GM21447 (cell line): ENCODE results near the gene SRCIN1.
"Not testable (repeated sequence)": the region's sequence is repeated elsewhere in the genome, so short reads cannot be mapped to it uniquely, and the experiment has no call there.

Experiments used
- ATAC-seq: cut with Tn5 transposase; IDR thresholded peaks from one replicate; pipeline ENCODE4 v1.9.1; 2021; ENCODE audit not compliant: unreplicated experiment

SRCIN1 gene

GRCh38 chr17:38605841-38606645 is at the start of gene SRCIN1:
TSS of gene SRCIN1 (minus strand) at chr17:38605952. CDS start at chr17:38605705, 247 bp downstream.
- no peak for ATAC-seq

GRCh38 chr17:38654411-38655398 is 49.0 kb upstream of the SRCIN1 start:
- ATAC-seq = peak; percentile 79

- no peak for ATAC-seq
Observed at GRCh38 chr17:38653679-38654078, 47.9 kb upstream of the SRCIN1 start.

DNA sequence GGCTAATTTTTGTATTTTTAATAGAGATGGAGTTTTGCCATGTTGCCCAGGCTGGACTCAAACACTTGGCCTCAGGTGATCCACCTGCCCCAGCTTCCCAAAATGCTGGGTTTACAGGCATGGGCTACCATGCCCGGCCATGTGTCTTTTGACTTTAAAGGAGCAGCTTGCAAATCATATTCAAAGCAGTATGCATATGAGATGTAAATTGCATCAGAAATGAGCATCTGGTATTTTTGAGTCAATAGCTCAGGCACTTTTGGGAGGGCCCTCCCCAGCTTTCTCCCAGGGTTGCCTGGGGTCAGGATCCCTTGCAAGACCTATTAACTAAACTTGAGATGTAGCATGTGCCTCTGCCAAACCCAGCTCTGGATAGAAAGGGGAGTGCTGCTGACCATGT is 47.5 kb upstream of the SRCIN1 start:
- no peak for ATAC-seq

DNA sequence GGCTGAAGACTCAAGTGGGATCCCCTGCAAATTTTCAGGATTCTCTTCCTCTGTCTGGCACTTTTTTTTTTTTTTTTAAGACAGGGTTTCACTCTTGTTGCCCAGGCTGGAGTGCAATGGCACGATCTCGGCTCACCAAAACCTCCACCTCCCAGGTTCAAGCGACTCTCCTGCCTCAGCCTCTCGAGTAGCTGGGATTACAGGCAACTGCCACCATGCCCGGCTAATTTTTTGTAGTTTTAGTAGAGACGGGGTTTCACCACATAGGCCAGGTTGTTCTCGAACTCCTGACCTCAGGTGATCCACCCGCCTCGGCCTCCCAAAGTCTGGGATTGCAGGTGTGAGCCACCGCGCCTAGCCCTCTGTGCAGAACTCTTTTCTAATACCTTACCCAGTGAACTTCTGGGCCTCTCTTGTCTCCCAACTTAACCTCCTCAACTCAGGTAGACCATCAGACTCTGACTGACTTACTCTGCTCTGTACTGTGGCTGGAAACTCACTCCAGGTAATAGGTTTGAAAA is 45.0 kb upstream of the SRCIN1 start:
- ATAC-seq = not testable (repeated sequence)

GRCh38 chr17:38637951-38638350 is 32.2 kb upstream of the SRCIN1 start:
- ATAC-seq = no peak

GRCh38 chr17:38636054-38636453 is 30.3 kb upstream of the SRCIN1 start:
- ATAC-seq = no peak

- ATAC-seq = no peak
Observed at GRCh38 chr17:38632334-38632733, 26.6 kb upstream of the SRCIN1 start.

DNA sequence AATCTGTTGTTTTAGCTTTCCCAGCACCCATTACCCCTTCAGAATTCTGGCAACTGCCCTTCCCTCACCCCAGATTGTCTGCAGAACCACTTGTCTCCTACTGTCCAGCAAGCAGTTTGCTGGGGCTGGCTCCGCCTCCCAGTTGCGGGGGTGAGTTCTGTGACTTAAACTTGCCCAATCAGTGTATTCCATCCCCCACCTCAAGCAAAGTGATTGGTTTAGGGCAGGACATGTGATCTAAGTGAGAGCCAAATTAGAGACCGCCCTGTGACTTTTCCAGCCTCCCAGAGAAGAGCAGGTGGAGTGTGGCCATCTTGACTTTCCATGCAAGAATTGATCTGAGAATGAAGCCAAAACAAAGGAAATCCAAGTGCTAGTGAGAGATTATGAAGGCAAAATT is 22.7 kb upstream of the SRCIN1 start:
- ATAC-seq = no peak

DNA sequence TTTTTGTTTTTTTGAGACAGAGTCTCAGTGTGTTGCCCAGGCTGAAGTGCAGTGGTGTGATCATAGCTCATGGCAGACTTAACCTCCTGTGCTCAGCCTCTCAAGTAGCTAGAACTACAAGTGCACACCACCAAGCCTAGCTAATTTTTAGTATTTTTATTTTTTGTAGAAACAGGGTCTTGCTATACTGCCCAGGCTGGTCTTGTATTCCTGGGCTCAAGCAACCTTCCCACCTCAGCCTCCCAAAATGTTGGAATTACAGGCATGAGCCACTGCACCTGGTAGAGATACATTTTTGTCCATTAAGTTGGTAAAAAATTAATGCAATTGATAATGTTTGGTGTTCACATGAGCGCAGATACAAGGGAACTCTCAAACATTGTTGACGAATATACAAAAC is 22.2 kb upstream of the SRCIN1 start:
- ATAC-seq = no peak

- not testable (repeated sequence) for ATAC-seq
Observed at GRCh38 chr17:38626606-38627226, 21.0 kb upstream of the SRCIN1 start.

DNA sequence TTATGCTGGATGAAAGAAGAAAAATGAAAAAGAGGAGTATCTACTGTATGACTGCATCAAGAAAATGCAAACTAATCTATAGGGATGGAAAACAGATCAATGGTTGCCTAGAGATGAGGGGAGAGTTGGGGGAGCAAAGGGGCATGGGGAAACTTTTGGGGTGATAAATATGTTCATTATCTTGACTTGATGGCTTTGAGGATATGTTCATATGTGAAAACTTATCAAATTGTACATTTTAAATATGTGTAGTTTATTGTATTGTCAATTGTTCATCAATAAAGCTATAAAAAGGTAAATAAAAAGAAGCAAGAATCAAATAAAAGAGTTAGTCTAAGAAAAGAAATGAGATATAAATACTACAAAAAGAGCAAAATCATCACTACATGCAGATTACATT is 19.7 kb upstream of the SRCIN1 start:
- ATAC-seq = no peak

DNA sequence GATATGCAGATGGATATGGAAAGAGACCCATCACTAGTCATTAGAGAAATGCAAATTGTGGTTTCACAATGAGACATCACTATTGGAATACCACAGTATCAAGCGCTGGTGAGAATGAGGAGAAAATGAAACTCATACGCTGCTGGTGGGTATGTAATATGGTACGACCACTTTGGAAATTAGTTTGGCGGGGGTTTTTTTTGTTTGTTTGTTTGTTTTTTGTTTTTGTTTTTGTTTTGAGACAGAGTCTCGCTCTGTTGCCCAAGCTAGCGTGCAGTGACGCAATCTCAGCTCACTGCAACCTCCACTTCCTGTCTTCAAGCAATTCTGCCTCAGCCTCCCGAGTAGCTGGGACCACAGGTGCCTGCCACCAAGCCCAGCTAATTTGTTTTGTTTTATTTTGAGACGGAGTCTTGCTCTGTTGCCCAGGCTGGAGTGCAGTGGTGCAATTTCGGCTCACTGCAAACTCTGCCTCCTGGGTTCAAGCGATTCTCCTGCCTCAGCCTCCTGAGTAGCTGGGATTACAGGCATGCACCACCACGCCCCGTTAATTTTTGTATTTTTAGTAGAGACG is 19.1 kb upstream of the SRCIN1 start:
- peak; percentile 89 for ATAC-seq

DNA sequence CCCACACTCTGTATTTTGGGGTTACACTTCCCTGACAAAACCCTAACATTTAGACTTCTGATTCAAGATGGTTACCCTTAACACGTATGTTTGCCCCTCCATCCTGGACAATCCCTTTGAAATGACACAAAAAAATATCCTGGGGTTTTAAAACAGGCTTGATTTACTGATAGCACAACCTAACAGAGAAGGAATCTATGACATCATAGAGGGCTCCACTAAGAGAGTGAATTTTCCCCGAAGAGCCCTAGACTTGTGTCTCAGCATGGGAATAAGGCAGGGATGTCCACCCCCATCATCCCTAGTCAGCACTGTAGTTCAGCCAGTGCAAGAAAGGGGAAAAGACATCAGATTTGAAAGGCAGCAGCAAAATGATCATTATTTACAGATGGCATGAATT is 15.8 kb upstream of the SRCIN1 start:
- ATAC-seq = no peak

DNA sequence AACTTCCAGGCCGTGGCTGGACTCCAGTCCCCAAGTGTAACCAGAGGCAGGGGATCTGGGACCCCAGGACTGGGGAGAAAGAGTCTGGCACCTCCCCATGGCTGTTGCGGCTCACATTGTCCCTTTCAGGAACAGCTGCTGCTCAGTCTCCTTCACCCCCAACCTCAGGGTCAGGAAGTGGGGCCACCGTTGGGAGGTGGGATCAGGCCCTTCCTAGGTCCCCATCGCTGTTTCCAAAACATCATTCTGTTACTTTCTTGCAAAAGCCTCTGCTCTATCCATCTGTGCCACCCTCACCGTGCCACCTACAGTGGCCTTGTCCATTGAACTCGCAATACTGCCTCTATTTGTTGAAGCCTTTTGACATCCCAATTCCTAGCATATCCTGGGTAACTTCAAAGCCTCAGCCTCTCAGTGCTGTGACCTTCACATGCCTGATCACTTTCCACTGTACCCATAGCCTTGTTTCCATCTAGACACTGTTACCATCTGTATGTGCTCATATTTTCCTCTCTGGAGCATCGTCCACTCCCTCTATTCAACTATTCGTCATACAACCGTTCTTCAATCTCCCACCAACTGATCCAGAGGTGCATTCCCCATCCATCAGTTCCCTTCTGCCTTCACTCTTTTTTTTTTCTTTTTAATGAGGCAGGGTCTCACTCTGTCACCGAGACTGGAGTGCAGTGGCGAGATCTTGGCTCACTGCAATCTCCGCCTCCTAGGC is 15.0 kb upstream of the SRCIN1 start:
- ATAC-seq = no peak

- ATAC-seq = no peak
Observed at GRCh38 chr17:38619937-38620550, 14.3 kb upstream of the SRCIN1 start.

DNA sequence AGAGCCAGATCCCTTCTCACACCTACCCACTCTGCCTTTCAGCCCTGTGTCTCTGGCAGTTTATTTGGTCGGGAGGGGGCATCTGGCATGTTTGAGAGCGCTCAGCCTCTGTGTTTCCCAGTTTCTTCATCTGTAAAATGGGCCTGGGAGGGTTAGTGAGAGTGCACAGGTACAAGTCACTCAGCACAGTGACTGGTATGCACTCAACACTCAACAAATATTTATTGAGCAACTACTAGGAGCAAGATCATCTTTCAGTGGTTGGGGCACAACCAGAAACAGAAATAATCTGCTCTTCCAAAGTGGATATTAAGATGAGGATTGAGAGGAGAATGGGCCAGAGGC is 13.7 kb upstream of the SRCIN1 start:
- ATAC-seq = no peak

DNA sequence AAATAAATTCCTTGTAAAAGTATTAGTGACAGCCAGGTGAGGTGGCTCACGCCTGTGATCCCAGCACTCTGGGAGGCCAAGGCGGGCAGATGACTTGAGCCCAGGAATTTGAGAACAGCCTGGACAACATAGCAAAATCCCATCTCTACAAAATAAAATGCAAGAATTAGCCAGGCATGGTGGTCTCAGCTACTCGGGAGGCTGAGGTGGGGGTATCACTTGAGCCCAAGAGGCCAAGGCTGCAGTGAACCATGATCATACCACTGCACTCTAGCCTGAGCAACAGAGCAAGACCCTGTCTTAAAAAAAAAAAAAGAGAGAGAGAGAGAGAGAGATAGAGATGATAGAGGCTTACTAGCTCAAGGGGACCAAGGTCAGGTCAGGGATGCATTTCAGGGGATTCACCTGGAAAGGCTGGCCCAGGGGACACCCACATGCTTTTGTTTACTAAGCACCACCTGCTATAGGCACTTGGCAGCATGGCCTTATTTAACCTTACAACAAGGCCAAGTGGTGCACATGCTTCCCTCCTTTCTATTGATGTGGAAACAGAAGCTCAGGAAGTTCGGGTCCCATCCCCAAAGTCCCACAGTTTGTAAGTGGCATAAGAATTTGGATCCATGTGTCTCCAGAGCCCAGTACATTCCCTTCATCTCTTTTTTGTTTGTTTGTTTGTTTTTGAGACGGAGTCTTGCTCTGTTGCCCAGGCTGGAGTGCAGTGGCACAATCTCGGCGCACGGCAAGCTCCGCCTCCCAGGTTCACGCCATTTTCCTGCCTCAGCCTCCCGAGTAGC is 12.4 kb upstream of the SRCIN1 start:
- no peak for ATAC-seq
